Stimulated activated naive CD8-positive, alpha-beta T cell treated with anti-CD3 and anti-CD28 coated beads, Interleukin-15, amount 100 ng/mL, for 72 hours (primary cell): ENCODE results near the gene GLO1.

ENCODE experiments used
- ATAC-seq: fragments of 150-1000 bp; cut with Tn5 transposase; 2 replicates; pipeline ENCODE4 v1.10.0; 2021; ENCODE audit warnings: mild to moderate bottlenecking, moderate library complexity
- DNase-seq, 2 donors: peaks; one replicate each; pipeline ENCODE4 v3.0.0; 2021 to 2022
- H3K27ac Mint-ChIP-seq, 2 donors: one replicate each; pipeline ENCODE4 v1.8.0; 2022; ENCODE audit warnings: mild to moderate bottlenecking in 2 of 2, mixed read lengths in 2 of 2, moderate library complexity in 2 of 2
- H3K27me3 Mint-ChIP-seq: one replicate; pipeline ENCODE4 v1.8.0; 2022; ENCODE audit warnings: mixed read lengths
- H3K4me1 Mint-ChIP-seq: one replicate; pipeline ENCODE4 v1.8.0; 2022; ENCODE audit warnings: mild to moderate bottlenecking, mixed read lengths
- H3K4me3 Mint-ChIP-seq, 2 donors: one replicate each; pipeline ENCODE4 v1.8.0; 2022; ENCODE audit warnings: mild to moderate bottlenecking in 2 of 2, mixed read lengths in 2 of 2, moderate library complexity in 1 of 2
- H3K9me3 Mint-ChIP-seq, 2 donors: one replicate each; pipeline ENCODE4 v1.8.0; 2022; ENCODE audit warnings: mixed read lengths in 2 of 2

Gene GLO1

GRCh38 chr6:38702558-38703397 lies at the start of gene GLO1:
Gene GLO1 (minus strand): TSS chr6:38703145. CDS start chr6:38703054, 91 bp downstream.
- DNase-seq: peak; percentile 93 to 97
- peak within 1 kb of the TSS; percentile 94 to 96 for H3K4me3 Mint-ChIP-seq
- peaks cover 29% of the 10 kb centered on the region for H3K4me1 Mint-ChIP-seq
- peak; percentile 100 for ATAC-seq
- peaks cover 7 to 10% of the 10 kb centered on the region in 2 donors for H3K9me3 Mint-ChIP-seq
- peak within 1 kb of the TSS; percentile 99 for H3K27ac Mint-ChIP-seq
- peaks cover 17% of the 10 kb centered on the region for H3K27me3 Mint-ChIP-seq

GRCh38 chr6:38750968-38751615 lies 48.1 kb upstream of the GLO1 start:
- H3K27ac Mint-ChIP-seq: no peak overlapping the region
- H3K4me1 Mint-ChIP-seq: peaks cover 18% of the 10 kb centered on the region
- H3K27me3 Mint-ChIP-seq: peaks cover 17% of the 10 kb centered on the region
- DNase-seq: peak in 1 of 2 donors; percentile 39
- ATAC-seq: peak; percentile 86
- H3K4me3 Mint-ChIP-seq: no peak overlapping the region
- H3K9me3 Mint-ChIP-seq: no peaks in the 10 kb centered on the region

GRCh38 chr6:38749473-38749872 lies 46.5 kb upstream of the GLO1 start:
- H3K4me1 Mint-ChIP-seq: peaks cover 8% of the 10 kb centered on the region
- no peak for ATAC-seq

GRCh38 chr6:38739532-38739931 lies 36.6 kb upstream of the GLO1 start:
- Mint-ChIP-seq H3K4me3 (no peak overlapping the region), H3K9me3 (peaks cover 0 to 9% of the 10 kb centered on the region in 2 donors), H3K4me1 (no peaks in the 10 kb centered on the region), H3K27me3 (peaks cover 66% of the 10 kb centered on the region), H3K27ac (no peak overlapping the region)
- ATAC-seq (no peak), DNase-seq (no peak)

More at GRCh38 chr6:38749473-38749872, 46.5 kb upstream of the GLO1 start:
- no peak for DNase-seq
- Mint-ChIP-seq H3K27me3 (peaks cover 34% of the 10 kb centered on the region), H3K9me3 (no peaks in the 10 kb centered on the region), H3K4me3 (no peak overlapping the region), H3K27ac (no peak overlapping the region)

GRCh38 chr6:38738261-38738660 lies 35.3 kb upstream of the GLO1 start:
- Mint-ChIP-seq H3K4me3 (no peak overlapping the region), H3K4me1 (no peaks in the 10 kb centered on the region), H3K9me3 (peaks cover 0 to 9% of the 10 kb centered on the region in 2 donors), H3K27ac (no peak overlapping the region), H3K27me3 (peaks cover 67% of the 10 kb centered on the region)
- no peak for ATAC-seq
- DNase-seq: no peak

GRCh38 chr6:38736951-38737350 lies 34.0 kb upstream of the GLO1 start:
- ATAC-seq: no peak
- peaks cover 59% of the 10 kb centered on the region for H3K27me3 Mint-ChIP-seq
- no peak overlapping the region for H3K4me3 Mint-ChIP-seq
- peaks cover 0 to 9% of the 10 kb centered on the region in 2 donors for H3K9me3 Mint-ChIP-seq
- H3K27ac Mint-ChIP-seq: no peak overlapping the region
- no peaks in the 10 kb centered on the region for H3K4me1 Mint-ChIP-seq
- DNase-seq: no peak

- H3K4me1 Mint-ChIP-seq: peaks cover 11% of the 10 kb centered on the region
- no peak for DNase-seq
- no peak for ATAC-seq
- no peak overlapping the region for H3K4me3 Mint-ChIP-seq
- peaks cover 18% of the 10 kb centered on the region for H3K27me3 Mint-ChIP-seq
- H3K9me3 Mint-ChIP-seq: peaks cover 4% of the 10 kb centered on the region in 2 donors
- H3K27ac Mint-ChIP-seq: no peak overlapping the region
These were observed 27.4 kb upstream of the GLO1 start for GRCh38 chr6:38730140-38730862.

- Mint-ChIP-seq H3K9me3 (peaks cover 0 to 4% of the 10 kb centered on the region in 2 donors), H3K4me1 (peaks cover 14% of the 10 kb centered on the region), H3K27me3 (peaks cover 3% of the 10 kb centered on the region), H3K4me3 (no peak overlapping the region), H3K27ac (no peak overlapping the region)
- DNase-seq (no peak), ATAC-seq (no peak)
These were observed 25.3 kb upstream of the GLO1 start for GRCh38 chr6:38728203-38728602.

- H3K9me3 Mint-ChIP-seq: peaks cover 0 to 8% of the 10 kb centered on the region in 2 donors
- peaks cover 14% of the 10 kb centered on the region for H3K4me1 Mint-ChIP-seq
- H3K27ac Mint-ChIP-seq: no peak overlapping the region
- peak; percentile 93 for ATAC-seq
- peak in 1 of 2 donors; percentile 49 for DNase-seq
- peaks cover 24% of the 10 kb centered on the region for H3K27me3 Mint-ChIP-seq
- peak overlapping the region in 1 of 2 donors; percentile 0 for H3K4me3 Mint-ChIP-seq
These were observed 22.7 kb upstream of the GLO1 start for GRCh38 chr6:38725414-38726183.

- H3K9me3 Mint-ChIP-seq: peaks cover 0 to 12% of the 10 kb centered on the region in 2 donors
- H3K4me1 Mint-ChIP-seq: peaks cover 14% of the 10 kb centered on the region
- ATAC-seq: no peak
- peaks cover 34% of the 10 kb centered on the region for H3K27me3 Mint-ChIP-seq
- H3K4me3 Mint-ChIP-seq: no peak overlapping the region
- DNase-seq: no peak
- H3K27ac Mint-ChIP-seq: no peak overlapping the region
These were observed 21.4 kb upstream of the GLO1 start for GRCh38 chr6:38724343-38724742.

GRCh38 chr6:38723783-38724182 lies 20.8 kb upstream of the GLO1 start:
- Mint-ChIP-seq H3K4me1 (peaks cover 14% of the 10 kb centered on the region), H3K27ac (no peak overlapping the region), H3K9me3 (peaks cover 0 to 12% of the 10 kb centered on the region in 2 donors), H3K27me3 (peaks cover 40% of the 10 kb centered on the region), H3K4me3 (no peak overlapping the region)
- ATAC-seq: no peak
- DNase-seq: no peak

GRCh38 chr6:38722727-38723334 lies 19.9 kb upstream of the GLO1 start:
- no peak for DNase-seq
- peaks cover 43% of the 10 kb centered on the region for H3K27me3 Mint-ChIP-seq
- H3K9me3 Mint-ChIP-seq: peaks cover 0 to 12% of the 10 kb centered on the region in 2 donors
- no peak for ATAC-seq
- no peak overlapping the region for H3K4me3 Mint-ChIP-seq
- no peak overlapping the region for H3K27ac Mint-ChIP-seq
- H3K4me1 Mint-ChIP-seq: peaks cover 14% of the 10 kb centered on the region

- H3K9me3 Mint-ChIP-seq: peaks cover 0 to 12% of the 10 kb centered on the region in 2 donors
- no peak for DNase-seq
- H3K27me3 Mint-ChIP-seq: peaks cover 46% of the 10 kb centered on the region
- H3K4me1 Mint-ChIP-seq: peaks cover 14% of the 10 kb centered on the region
- peak overlapping the region in 1 of 2 donors; percentile 2 for H3K27ac Mint-ChIP-seq
- ATAC-seq: no peak
- no peak overlapping the region for H3K4me3 Mint-ChIP-seq
These were observed 19.1 kb upstream of the GLO1 start for GRCh38 chr6:38722038-38722437.

GRCh38 chr6:38720295-38720694 lies 17.4 kb upstream of the GLO1 start:
- Mint-ChIP-seq H3K9me3 (peaks cover 0 to 8% of the 10 kb centered on the region in 2 donors), H3K4me3 (no peak overlapping the region), H3K4me1 (peaks cover 2% of the 10 kb centered on the region), H3K27ac (no peak overlapping the region), H3K27me3 (peaks cover 57% of the 10 kb centered on the region)
- DNase-seq (no peak), ATAC-seq (no peak)
